Activated CD4-positive, alpha-beta T cell treated with anti-CD3 and anti-CD28 coated beads, Interleukin-2, amount 10 ng/mL, durations not matched to agents 24 days and 14 days (primary cell): ENCODE measurements around the gene KIF26B. TPM values are rescaled to one million over a fixed set of nuclear protein-coding genes. Genes with fewer than 3 reads are reported as not detected.

Experiments used
- DNase-seq: peaks from one replicate; pipeline ENCODE4 v3.0.0; 2022
- H3K27ac Mint-ChIP-seq: one replicate; pipeline ENCODE4 v1.8.0; 2022; ENCODE audit warnings: mild to moderate bottlenecking, mixed read lengths
- H3K27me3 Mint-ChIP-seq: one replicate; pipeline ENCODE4 v1.8.0; 2022; ENCODE audit warnings: mixed read lengths
- H3K36me3 Mint-ChIP-seq: one replicate; pipeline ENCODE4 v1.8.0; 2022; ENCODE audit warnings: low read depth, mild to moderate bottlenecking, mixed read lengths
- H3K4me1 Mint-ChIP-seq: one replicate; pipeline ENCODE4 v1.8.0; 2021; ENCODE audit warnings: mixed read lengths
- H3K4me3 Mint-ChIP-seq: one replicate; pipeline ENCODE4 v1.8.0; 2022; ENCODE audit warnings: mild to moderate bottlenecking, moderate library complexity, mixed read lengths
- H3K9me3 Mint-ChIP-seq: one replicate; pipeline ENCODE4 v1.8.0; 2021; ENCODE audit warnings: mixed read lengths
- intact Hi-C: fragments of 100-400 bp; cut with micrococcal nuclease; formaldehyde crosslinking; loops from one replicate; pipeline ENCODE4 v1.15.1; 2023
- total RNA-seq: library from RNA; stranded (reverse); gene quantifications from 2 replicates; pipeline ENCODE4 v1.2.3, GENCODE V29; 2022

The KIF26B gene
- total RNA-seq, 1 donor from 2014 or later = 0.07 TPM

DNA sequence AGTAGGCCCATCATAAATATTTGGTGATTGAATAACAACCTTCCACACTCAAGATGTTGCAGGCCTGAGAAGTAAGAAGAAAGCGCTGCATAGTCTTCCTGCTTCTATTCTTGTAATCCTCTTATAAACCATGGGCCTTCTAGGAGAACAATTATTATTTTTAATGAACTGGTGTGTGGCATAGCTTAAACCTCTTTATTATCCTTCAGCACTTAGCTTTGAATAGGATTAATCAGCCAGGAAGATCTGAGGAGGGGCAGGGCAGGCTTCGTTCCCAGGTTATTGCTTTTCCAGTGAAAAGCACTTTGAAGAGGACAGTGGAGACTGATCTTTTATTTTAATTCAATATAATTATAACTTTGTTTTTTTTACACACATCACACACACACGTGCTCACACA lies 42.3 kb downstream of the KIF26B start:
- H3K9me3 Mint-ChIP-seq = no peaks in the 10 kb centered on the region
- intact Hi-C loops = no loop called here
- H3K4me3 Mint-ChIP-seq = no peak overlapping the region
- peaks cover 2% of the 10 kb centered on the region for H3K27me3 Mint-ChIP-seq
- DNase-seq = no peak
- no peaks in the 10 kb centered on the region for H3K4me1 Mint-ChIP-seq
- no peak overlapping the region for H3K27ac Mint-ChIP-seq
- H3K36me3 Mint-ChIP-seq = no peaks in the 10 kb centered on the region

DNA sequence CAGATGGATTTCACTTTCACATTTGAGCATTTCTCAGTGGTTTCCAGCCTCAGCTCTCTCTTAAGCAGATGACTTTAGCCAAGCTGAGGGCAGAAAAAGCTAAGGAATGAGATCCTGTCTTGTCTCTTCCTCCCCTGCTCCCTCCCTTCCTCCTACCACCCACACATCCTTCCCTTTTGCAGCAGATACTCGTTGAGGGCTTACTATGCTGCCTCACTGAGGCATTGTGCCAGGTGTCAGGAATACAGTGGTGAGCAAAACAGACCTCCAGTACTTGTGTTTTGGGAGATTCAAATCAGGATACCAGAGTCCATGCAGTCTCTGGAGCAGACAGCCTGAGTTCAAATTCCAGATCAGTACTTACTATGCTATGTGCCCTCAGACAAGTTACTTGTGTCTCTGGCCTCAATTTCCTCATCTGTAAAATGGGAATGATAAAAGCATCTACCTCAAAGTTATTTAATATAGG lies 43.2 kb downstream of the KIF26B start:
- no peaks in the 10 kb centered on the region for H3K4me1 Mint-ChIP-seq
- intact Hi-C loops = no loop called here
- no peak for DNase-seq

DNA sequence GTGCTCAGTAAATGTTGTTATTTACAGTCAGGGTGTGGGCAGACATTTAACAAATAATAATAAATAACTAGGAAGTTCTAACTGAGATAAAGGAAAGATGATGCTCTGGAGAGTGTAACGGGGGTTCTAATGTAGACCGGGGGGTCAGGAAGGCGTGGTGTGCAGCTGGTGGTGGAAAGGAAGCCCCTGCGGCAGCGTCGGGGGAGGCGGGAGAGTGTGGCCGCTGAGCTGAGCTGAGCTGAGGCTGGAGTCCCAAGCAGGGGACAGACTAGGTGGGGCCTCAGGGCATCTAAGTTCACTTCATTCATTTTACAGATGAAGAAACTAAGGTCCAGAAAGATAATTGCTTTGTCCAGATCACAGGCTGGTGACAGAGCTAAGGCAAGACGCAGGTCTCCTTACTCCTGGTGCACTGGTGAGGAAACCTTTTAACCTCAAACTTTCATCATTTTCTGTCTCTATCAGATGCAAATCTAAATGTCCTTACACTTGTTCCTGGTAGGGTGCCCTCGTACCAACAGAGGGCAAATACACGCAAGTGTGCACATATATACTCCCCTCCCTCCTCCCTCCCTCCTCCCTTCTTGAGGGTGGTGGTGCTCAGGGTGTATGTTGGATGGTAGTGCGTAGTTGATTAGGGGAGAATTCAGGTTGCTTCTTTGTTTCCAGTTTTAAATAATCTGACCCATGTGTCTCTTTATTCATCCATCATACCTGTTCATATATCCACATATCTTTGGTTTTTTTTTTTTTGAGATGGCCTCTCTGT lies 44.1 kb downstream of the KIF26B start:
- Mint-ChIP-seq H3K9me3 (no peaks in the 10 kb centered on the region), H3K4me3 (no peak overlapping the region), H3K27me3 (peaks cover 2% of the 10 kb centered on the region), H3K27ac (no peak overlapping the region), H3K4me1 (no peaks in the 10 kb centered on the region), H3K36me3 (no peaks in the 10 kb centered on the region)
- intact Hi-C loops = no loop called here
- no peak for DNase-seq

More for the DNA sequence above, 43.2 kb downstream of the KIF26B start:
- Mint-ChIP-seq H3K36me3 (no peaks in the 10 kb centered on the region), H3K9me3 (no peaks in the 10 kb centered on the region), H3K4me3 (no peak overlapping the region), H3K27ac (no peak overlapping the region), H3K27me3 (peaks cover 2% of the 10 kb centered on the region)

DNA sequence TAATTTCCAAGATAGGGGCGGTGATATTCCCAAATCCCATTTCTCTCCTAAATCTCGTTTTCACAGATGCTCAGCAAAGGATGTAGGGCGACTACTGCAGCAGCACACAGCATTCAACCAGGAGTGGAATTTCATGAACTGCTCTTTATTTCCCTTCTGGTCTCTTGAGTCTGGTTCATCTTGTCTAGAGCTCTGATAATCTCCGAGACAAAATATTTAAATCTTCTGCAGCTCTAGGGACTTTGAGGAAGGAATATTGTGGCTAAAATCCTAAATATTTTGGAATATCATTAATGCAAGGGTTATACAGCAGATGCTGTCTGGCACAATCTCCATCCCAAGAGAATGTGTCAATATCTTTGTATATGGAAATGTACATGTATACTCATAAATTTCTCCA lies 45.4 kb downstream of the KIF26B start:
- no peak overlapping the region for H3K4me3 Mint-ChIP-seq
- intact Hi-C loops = no loop called here
- no peak overlapping the region for H3K27ac Mint-ChIP-seq
- H3K27me3 Mint-ChIP-seq = peaks cover 2% of the 10 kb centered on the region
- DNase-seq = no peak
- H3K36me3 Mint-ChIP-seq = no peaks in the 10 kb centered on the region
- no peaks in the 10 kb centered on the region for H3K9me3 Mint-ChIP-seq
- no peaks in the 10 kb centered on the region for H3K4me1 Mint-ChIP-seq

DNA sequence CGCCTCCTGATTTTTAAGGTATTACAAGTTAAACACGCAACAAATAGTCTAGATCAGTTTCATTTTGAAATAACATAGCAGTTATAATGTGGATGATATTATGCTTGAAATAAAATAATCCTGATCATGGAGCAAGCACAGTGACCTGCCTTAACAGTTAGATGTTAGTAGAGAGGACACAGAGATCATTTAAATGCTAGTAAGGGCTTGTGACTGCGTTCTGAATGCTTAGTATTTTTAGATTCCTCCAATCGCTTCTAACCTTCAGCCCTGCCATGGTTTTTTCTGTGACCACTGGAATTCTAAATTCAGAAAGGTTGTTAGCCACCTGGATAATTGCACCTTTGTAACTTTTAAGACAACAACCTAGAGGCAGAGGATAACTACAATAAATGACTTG lies 46.4 kb downstream of the KIF26B start:
- no peak for DNase-seq
- intact Hi-C loops = no loop called here
- no peaks in the 10 kb centered on the region for H3K36me3 Mint-ChIP-seq
- no peak overlapping the region for H3K27ac Mint-ChIP-seq
- no peaks in the 10 kb centered on the region for H3K4me1 Mint-ChIP-seq
- H3K9me3 Mint-ChIP-seq = no peaks in the 10 kb centered on the region
- H3K4me3 Mint-ChIP-seq = no peak overlapping the region
- H3K27me3 Mint-ChIP-seq = peaks cover 2% of the 10 kb centered on the region

DNA sequence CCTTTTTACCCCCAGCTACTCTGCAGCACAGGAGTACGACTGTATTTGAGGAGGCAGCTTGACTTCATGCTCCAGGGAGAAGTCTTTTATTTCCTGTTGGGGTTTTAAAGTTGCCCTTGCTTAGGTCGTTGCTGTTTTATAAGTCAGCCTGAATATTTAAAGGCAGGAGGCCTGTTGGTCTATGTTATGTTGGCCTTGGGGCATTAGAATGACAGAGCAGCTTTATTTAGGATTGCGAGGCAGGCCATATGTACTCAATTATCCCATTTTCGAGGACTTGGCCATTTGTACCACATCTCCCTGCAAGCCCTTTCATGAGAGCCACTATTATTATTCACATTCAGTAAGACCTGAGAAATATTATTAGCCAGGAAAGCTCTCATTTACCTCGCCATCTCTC lies 47.0 kb downstream of the KIF26B start:
- Mint-ChIP-seq H3K4me3 (no peak overlapping the region), H3K27ac (no peak overlapping the region), H3K9me3 (peaks cover 1% of the 10 kb centered on the region), H3K27me3 (peaks cover 2% of the 10 kb centered on the region), H3K4me1 (no peaks in the 10 kb centered on the region), H3K36me3 (no peaks in the 10 kb centered on the region)
- intact Hi-C loops = no loop called here
- no peak for DNase-seq

DNA sequence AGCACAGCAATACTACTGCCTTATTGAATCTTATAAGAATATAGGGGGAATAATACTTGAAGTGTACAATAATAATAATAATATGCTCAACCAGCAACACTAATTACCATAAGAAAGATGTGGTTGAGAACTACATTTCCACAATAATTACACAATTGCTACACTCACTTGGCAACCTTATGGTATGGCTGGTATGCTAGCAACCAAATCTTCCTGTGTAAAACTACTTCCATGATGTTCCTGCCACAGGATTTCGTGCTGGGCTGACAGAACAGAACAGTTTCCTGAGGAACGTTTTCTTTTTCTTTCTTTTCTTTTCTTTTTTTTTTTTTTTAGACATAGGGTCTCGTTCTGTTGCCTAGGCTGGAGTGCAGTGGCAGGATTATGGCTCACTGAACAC lies 50.6 kb downstream of the KIF26B start:
- intact Hi-C loops = no loop called here
- no peak for DNase-seq
- H3K27me3 Mint-ChIP-seq = no peaks in the 10 kb centered on the region
- peaks cover 6% of the 10 kb centered on the region for H3K9me3 Mint-ChIP-seq
- H3K4me1 Mint-ChIP-seq = no peaks in the 10 kb centered on the region
- no peak overlapping the region for H3K27ac Mint-ChIP-seq
- H3K4me3 Mint-ChIP-seq = no peak overlapping the region
- no peaks in the 10 kb centered on the region for H3K36me3 Mint-ChIP-seq

DNA sequence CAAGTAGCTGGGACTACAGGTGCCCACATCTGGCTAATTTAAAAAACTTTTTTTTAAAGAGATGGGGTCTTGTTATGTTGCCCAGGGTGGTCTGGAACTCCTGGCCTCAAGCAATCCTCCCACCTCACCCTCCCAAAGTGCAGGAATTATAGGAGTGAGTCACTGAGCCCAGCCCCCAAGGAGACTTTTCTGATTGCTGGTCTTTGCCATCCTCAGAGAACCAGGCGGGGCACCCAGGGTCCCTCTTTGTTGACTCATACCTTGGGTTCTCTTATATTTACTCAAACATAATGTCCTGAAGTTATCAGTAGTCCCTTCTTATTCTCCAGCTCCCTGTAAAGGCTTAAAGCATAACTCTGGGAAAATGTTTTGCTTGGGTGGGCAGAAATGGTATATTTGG lies 51.1 kb downstream of the KIF26B start:
- H3K27me3 Mint-ChIP-seq = no peaks in the 10 kb centered on the region
- H3K4me3 Mint-ChIP-seq = no peak overlapping the region
- intact Hi-C loops = no loop called here
- DNase-seq = no peak
- no peaks in the 10 kb centered on the region for H3K4me1 Mint-ChIP-seq
- H3K27ac Mint-ChIP-seq = no peak overlapping the region
- no peaks in the 10 kb centered on the region for H3K36me3 Mint-ChIP-seq
- H3K9me3 Mint-ChIP-seq = peaks cover 6% of the 10 kb centered on the region

DNA sequence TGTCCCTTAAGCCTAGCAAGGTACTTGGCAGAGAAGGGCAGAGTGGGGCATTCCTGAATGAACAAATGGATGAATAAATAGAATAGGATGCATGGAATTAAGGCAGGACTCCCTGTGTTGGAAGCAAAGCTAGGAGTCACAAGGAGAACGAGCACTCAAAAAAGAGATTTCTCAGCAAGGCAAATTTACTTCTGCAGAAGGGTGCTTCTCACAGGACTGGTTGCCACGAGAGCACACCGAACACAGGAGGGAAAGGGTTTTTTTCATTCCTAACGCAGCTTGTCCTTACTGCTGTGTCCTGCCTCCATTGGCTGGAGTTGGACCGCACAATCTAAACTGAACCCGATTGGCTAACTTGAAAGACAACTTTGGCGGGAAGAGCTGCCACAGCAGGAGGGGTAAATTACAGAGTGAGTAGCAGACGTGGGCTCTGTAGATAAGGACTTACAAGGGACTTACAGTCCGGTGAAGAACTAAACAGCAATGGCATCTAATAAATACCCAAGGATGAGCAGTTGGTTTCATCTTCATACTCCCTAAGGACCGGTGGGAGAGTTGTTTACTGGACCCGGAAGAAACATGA lies 52.4 kb downstream of the KIF26B start:
- intact Hi-C loops = no loop called here
- DNase-seq = no peak

DNA sequence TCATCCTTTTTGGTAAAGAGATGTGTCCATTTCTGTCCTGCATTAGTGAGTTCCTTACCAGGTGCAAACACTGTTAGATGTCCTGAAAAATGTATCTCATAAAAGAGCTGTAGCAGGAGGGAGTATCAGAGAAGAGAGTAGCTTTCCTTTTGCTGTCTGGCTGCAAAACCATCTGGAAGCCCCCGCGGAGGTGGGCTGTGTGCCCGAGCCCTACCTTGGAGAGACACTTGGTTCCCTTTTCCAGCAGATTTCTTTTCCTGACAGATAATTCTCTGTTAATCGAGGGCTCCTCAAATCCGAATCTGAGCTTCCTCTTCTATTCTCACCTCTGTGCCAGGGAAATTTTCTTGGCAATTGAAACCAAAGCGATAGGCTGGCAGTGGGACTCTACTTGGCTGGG lies 53.0 kb downstream of the KIF26B start:
- Mint-ChIP-seq H3K27me3 (no peaks in the 10 kb centered on the region), H3K9me3 (peaks cover 6% of the 10 kb centered on the region), H3K27ac (no peak overlapping the region), H3K4me1 (no peaks in the 10 kb centered on the region), H3K36me3 (no peaks in the 10 kb centered on the region), H3K4me3 (no peak overlapping the region)
- DNase-seq = no peak
- intact Hi-C loops = no loop called here

More for the DNA sequence above, 52.4 kb downstream of the KIF26B start:
- H3K36me3 Mint-ChIP-seq = no peaks in the 10 kb centered on the region
- no peak overlapping the region for H3K27ac Mint-ChIP-seq
- H3K4me3 Mint-ChIP-seq = no peak overlapping the region
- H3K9me3 Mint-ChIP-seq = peaks cover 6% of the 10 kb centered on the region
- no peaks in the 10 kb centered on the region for H3K27me3 Mint-ChIP-seq
- no peaks in the 10 kb centered on the region for H3K4me1 Mint-ChIP-seq

DNA sequence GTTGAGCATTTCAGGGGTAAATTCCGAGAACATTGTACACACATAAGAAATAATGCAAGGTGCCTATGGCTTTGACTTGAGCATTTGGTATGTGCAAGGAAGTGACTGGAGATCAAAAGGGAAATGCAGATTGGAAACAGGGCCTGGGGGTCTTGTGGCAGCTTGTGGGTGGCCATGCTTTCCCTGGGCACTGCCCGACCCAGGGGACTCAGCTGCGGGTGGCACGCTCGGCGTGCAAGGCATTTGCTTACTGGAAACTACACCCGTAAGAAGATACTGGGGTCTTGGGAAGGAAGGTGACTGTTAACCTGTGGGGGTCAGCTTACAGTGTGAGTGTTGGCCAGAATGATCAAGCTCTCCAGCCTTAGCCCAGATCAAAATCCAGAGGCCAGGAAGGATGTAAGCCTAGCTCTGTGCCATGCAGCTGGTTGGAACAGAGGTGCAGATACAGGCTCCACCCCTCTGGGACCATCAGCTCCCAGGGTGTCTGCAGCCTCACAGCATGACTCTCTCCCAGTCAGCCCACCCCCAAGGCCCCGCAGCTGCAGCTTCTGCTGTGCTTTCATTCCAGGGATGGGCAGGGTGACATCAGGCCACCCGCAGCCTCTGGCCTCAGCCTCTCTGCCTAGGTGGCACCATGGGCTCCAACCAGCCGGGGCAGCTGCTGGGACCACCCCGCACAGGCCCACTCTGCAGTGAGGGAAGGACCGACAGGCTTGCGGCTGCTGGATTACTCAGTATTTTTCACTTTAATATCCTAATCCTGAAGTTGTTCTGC lies 55.1 kb downstream of the KIF26B start:
- intact Hi-C loops = no loop called here
- H3K4me1 Mint-ChIP-seq = no peaks in the 10 kb centered on the region
- no peak overlapping the region for H3K27ac Mint-ChIP-seq
- H3K4me3 Mint-ChIP-seq = no peak overlapping the region
- H3K9me3 Mint-ChIP-seq = peaks cover 6% of the 10 kb centered on the region
- no peak for DNase-seq
- no peaks in the 10 kb centered on the region for H3K36me3 Mint-ChIP-seq
- no peaks in the 10 kb centered on the region for H3K27me3 Mint-ChIP-seq

DNA sequence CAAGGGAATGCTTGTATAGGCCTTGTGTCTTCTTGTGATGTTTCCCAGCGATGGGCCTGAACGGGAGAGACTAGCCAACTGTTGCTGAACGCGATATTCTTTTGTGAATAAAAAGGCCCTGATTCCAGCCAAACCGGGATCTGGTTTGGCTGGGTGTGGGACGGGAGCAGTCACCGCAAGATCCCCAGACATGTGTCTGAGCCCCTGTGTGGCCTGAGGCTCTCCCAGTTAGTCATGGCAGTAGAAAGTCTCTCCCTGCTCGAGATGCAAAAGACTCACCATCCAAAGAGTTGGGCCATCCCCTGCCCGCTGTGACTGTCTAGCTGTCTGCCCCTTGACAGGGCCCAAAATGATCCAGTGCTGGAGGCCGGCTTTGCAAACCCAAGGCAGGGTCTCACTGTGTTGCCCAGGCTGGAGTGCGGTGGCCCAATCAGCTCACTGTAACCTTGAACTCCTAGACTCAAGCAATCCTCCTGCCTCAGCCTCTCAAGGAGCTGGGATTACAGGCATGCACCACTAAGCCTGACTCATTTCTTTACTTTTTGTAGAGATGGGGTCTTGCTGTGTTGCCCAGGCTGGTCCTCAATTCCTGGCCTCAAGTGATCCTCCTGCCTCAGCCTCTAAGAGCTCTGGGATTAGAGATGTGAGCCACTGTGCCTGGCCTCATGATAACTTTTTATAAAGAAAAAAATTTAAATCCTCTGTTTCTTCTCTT lies 56.4 kb downstream of the KIF26B start:
- intact Hi-C loops = no loop called here
- no peak overlapping the region for H3K4me3 Mint-ChIP-seq
- peaks cover 6% of the 10 kb centered on the region for H3K9me3 Mint-ChIP-seq
- no peak for DNase-seq
- no peaks in the 10 kb centered on the region for H3K4me1 Mint-ChIP-seq
- no peaks in the 10 kb centered on the region for H3K27me3 Mint-ChIP-seq
- H3K36me3 Mint-ChIP-seq = no peaks in the 10 kb centered on the region
- no peak overlapping the region for H3K27ac Mint-ChIP-seq

DNA sequence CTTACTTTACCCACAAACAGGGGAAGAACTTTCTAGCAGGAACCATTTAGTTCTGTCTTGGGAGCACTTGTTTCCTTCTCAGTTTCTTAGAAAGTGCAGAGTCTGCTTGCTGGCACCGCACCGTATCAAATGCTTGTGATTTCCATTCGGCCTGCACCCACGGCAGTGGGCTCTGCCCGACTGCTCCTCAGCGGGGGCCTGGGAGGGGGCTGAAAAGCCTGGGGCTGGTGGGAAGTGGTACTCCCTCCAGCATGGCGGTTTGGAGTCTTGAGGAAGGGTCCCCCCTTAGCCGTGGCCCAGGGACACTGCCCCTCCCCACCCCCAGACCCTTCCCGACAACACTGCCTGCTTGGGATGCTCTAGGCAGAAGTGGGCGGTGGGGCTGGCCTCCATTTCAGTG lies 57.0 kb downstream of the KIF26B start:
- Mint-ChIP-seq H3K27ac (no peak overlapping the region), H3K27me3 (no peaks in the 10 kb centered on the region), H3K4me3 (no peak overlapping the region), H3K9me3 (peaks cover 5% of the 10 kb centered on the region), H3K4me1 (no peaks in the 10 kb centered on the region), H3K36me3 (no peaks in the 10 kb centered on the region)
- intact Hi-C loops = no loop called here
- DNase-seq = no peak
